KOPT-K1 (cell line): ENCODE data around the gene OR2T27.
"Not testable (repeated sequence)": the region's sequence is repeated elsewhere in the genome, so short reads cannot be mapped to it uniquely, and the experiment has no call there.

Experiments
- H3K27ac ChIP-seq: fragments of 200-600 bp; sonication (generic); 2 replicates; pipeline ENCODE4 v1.5.1; 2016; ENCODE audit warnings: antibody characterized with exemption, mild to moderate bottlenecking, low read depth, low read length; ENCODE audit not compliant: poor library complexity, severe bottlenecking
- H3K36me3 ChIP-seq: fragments of 200-600 bp; sonication (generic); 2 replicates; pipeline ENCODE4 v1.5.1; 2017; ENCODE audit warnings: antibody characterized with exemption, mild to moderate bottlenecking, low read length, moderate library complexity; ENCODE audit not compliant: insufficient read depth
- H3K9me3 ChIP-seq: fragments of 200-600 bp; sonication (generic); 2 replicates; pipeline ENCODE4 v1.5.1; 2017; ENCODE audit warnings: antibody characterized with exemption, low read length, mild to moderate bottlenecking; ENCODE audit not compliant: insufficient read depth, poor library complexity, severe bottlenecking

OR2T27 gene

DNA sequence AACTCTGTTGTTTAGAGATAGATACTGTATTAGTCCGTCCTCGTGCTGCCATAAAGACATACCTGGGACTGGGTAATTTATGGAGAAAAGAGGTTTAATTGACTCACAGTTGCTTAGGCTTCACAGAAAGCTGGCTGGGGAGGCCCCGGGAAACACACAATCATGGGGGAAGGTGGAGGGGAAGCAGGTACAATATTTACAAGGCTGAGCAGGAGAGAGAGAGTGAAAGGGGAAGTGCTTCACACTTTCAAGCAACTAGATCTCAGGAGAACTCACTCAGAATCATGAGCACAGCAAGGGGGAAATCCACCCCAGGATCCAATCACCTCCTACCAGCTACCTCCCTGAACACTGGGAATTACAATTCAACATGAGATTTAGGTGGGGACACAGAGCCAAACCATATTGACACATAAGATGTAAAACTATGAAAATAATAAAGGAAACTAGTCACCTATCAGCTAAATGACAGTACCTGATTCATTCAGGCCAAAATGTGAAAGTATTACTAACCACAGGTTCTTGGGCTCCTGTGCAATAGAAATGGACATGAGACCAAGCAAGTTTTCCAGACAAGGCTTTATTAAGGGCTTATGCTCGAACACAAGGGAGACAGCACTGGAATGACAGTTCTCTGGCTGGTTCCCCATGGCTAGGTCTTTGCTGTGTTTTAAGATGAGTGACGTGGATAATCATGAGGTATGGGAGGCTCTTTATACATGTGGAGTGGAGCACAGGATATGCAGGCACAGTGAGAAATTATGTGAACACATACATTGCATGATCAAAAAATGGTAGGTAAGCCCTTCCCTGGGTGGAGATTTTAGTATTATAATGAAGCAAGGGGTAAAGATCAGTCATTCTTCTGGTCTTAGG, 8.4 kb upstream of the OR2T27 start:
- not testable (repeated sequence) for H3K9me3 ChIP-seq, H3K36me3 ChIP-seq, H3K27ac ChIP-seq

DNA sequence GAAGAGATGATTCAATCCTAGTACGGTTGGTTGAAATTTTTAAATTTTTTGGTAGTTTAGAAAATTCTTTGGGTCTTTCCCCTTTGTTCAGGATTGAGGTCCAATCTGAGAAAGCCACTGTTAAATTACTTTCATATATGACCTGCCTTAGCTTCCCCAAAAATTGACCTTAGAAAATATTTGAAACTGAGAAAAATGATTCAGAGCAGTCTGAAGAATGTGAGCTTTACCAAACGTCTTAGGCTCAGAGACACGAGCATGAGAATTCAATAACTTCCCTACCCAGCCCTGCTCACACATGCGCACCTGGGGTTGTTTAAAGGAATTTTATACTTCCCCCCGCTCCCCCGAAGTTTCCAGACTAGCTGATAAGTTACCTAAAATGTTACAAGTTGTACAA, 1.5 kb upstream of the OR2T27 start:
- not testable (repeated sequence) for H3K9me3 ChIP-seq, H3K36me3 ChIP-seq, H3K27ac ChIP-seq

DNA sequence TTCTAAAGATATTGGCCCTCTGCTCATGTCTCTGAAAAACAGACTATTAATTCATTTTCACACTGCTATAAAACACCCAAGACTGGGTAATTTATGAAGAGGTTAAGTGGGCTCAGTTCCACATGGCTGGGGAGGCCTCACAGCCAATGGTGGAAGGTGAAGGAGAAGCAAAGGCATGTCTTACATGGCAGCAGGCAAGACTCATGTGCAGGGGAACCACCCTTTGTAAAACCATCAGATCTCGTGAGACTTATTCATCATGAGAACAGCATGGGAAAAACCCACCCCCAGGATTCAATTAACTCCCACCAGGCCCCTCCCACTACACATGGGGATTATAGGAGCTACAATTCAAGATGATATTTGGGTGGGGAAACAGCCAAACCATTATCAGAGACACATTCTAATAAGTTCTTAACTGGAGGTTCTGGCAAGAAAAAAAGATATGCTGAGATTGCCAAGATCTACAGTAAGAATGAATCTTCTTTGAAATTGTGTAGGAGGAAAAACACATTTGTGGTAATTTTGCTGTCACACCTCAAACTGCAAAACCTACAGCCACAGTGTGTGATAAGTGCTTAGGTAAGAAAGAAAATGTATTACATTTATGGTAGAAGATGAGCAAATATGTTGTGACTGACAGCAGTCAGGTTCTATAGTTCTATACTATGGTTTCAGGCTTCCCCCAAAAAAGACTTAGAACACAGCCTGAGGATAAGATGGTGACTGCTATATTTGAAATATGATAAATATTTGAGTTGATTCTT, 6.4 kb downstream of the OR2T27 start:
- H3K36me3 ChIP-seq = not testable (repeated sequence)

DNA sequence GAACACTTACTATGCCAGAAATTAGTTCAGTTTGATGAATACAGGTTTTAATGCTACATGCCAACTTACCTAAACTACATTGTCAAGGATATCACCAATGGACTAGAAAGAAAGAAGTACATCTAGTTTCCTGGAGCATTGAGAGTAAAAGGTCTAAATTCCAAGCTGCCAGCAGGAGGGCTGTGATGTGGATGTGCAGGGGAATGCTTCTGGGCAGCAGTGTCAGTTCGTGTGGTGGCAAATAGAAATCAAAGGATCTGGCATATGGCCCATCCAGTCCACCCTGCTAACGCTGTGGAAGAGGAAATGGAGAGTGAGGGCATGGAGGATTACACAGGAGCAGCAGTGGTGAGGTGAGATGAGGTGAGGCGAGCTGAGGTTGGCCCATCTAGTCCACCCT, 10.2 kb downstream of the OR2T27 start, which contains the start of gene OR2T35:
TSS of gene OR2T35 (minus strand) at position 101 of the 400 bp plus-strand sequence. CDS start 6,020 bp downstream, outside the sequence.
- not testable (repeated sequence) for H3K36me3 ChIP-seq, H3K9me3 ChIP-seq, H3K27ac ChIP-seq

More for the DNA sequence above, 6.4 kb downstream of the OR2T27 start:
- H3K27ac ChIP-seq, H3K9me3 ChIP-seq: not testable (repeated sequence)

DNA sequence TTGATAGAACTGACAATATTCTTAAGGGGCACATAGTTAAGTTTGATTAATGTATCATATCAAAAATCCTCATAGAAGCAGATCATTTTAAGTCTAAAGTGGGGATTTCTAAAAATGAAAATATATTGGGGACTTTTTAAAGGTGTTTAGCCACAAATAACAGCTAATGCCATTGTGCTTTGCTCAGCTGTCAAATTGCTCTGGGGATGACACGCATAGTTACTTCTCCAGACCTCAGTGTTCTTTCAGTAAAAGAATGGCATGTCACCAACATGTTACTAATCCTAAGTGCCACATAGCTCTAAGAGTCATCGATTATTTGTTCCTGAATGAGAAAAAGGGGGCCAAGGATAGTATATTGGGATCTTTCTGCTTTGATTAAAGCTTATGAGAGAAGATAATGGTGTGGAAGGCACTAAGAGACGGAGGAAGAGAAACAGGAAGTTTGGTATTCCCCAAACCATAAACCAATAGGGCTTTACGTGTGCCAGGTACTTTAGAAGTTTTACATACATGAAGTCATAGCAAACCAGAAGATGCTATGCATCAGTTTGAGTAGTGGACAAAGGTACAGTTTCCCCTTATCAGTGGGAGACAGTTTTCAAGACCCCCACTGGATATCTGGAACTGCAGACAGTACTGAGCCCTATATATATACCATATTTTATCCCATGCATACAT, 12.2 kb downstream of the OR2T27 start:
- not testable (repeated sequence) for H3K27ac ChIP-seq, H3K36me3 ChIP-seq, H3K9me3 ChIP-seq

DNA sequence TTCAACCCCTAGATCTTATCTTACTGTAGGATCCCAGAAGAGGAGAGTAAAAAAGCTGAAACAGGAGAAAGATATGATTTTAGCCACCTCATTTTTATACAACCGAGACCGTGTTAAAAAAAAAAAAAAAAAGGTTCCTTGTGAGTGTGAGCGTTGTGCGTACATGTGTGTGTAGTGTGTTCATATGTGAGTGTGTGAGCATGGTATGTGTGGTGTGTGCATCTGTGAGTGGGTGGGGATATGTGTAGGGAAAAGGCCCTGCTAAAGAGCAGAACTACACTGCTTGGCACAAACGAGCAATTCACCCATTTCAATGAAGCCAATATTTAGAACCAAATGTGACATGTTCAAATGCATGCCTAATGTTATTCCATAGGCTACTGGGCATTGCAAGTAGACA, 13.7 kb downstream of the OR2T27 start:
- H3K36me3 ChIP-seq, H3K9me3 ChIP-seq, H3K27ac ChIP-seq: not testable (repeated sequence)

DNA sequence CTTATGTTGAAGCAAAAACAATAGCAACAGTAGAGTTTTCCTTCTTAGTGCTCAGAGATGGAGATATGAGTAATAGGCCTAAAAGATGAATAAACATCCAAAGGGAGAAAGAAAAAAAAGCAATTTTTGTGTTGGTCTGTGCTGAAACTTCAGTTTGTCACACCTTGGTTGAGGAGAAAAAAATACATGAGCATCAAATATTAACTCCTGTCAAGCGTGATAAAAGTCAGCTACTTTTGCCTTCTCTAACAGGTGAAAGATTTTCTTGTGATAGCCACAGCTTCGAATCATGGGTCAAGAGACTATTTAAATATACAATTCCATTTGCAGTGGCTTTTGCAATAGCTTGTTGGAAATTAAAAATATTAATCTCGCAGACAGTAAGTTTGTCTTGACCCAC, 14.4 kb downstream of the OR2T27 start:
- not testable (repeated sequence) for H3K9me3 ChIP-seq, H3K27ac ChIP-seq

DNA sequence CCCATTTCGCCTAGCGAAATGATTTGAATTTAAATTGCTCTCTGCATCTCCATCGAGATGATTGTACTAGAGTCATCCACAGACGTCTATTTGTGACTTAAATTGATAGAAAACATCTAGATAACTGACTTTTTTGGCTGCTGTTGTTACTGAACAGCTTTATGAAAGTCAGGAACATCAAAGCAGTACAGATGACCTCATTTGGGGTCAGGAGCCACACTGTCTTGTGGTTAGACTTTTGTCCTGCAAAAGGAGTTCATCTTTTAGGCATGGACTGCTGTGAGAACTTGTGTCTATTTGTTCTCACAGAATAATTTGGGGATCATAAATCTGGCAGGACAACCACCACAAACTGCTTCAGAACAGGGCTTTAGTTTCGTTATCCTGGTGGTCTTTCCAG, 15.7 kb downstream of the OR2T27 start:
- not testable (repeated sequence) for H3K36me3 ChIP-seq, H3K9me3 ChIP-seq, H3K27ac ChIP-seq

More for the DNA sequence above, 14.4 kb downstream of the OR2T27 start:
- H3K36me3 ChIP-seq = not testable (repeated sequence)

DNA sequence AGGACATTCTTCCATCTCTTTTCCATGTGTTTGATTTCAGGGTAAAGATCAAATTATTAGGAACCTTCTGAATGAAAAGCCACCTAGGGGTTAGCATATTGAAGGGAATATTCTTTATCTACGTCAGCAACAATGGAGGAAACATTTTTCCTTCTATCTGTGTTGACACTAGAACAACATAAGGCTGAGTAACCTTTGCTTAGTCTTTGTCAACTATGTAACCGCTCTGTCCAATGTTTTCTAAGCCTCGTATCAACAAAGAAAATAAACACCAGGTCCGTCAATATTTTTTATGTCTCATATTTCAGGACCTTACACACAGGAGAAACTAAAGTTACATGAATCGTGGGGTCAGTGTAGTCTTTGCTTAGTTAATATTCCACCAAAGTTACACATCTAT, 18.7 kb downstream of the OR2T27 start:
- not testable (repeated sequence) for H3K27ac ChIP-seq, H3K36me3 ChIP-seq, H3K9me3 ChIP-seq

DNA sequence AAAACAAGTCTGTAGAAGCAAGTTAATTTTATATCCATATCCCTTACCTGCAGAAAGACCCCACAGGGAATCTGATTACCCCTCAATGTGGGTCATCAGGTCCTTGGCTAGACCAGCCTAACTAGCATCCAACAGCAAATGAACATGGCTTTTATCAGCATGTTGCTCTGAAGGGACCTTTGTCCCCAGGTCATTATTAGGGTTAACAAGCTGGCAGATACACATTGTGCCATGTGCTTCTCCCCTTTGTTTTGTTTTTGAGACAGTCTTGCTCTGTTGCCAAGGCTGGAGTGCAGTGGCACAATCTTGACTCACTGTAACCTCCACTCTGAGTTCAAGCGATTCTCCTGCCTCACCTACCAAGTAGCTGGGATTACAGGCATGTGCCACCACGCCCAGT, 20.3 kb downstream of the OR2T27 start, which contains the start of gene OR2T11:
TSS of gene OR2T11 (minus strand) at position 101 of the 400 bp plus-strand sequence. CDS start 7,963 bp downstream, outside the sequence.
- not testable (repeated sequence) for H3K36me3 ChIP-seq, H3K9me3 ChIP-seq, H3K27ac ChIP-seq

DNA sequence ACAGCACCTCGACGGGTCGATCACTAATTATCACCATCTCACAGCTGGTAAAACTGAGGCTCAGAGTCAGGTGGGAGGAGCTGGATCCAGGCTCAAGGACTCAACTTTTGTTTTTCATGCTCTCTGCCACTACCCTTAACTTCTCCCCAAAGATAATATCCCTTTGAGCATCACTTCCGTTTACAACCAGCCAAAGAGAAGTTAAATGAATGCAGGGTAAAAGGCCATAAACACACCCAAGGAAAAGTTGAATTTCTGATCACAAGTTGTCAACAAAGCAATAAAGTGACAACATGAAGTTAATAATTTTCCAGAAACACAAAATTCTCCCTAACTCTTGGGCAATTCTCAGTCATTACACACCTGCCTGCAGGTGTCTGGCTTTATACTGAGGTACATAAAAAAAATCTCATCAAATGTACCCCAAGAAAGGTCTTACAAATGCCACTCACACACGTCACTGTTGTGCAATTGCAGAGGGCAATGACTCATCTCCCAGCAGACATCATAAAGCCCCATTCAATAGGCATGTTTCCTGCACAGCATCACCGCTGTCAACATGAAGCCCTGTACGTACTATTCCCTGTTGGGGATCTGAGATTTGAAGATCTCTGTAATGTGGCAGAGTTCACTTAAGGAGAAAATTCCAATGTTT, 23.8 kb downstream of the OR2T27 start:
- H3K27ac ChIP-seq = no peak overlapping the region
- H3K36me3 ChIP-seq = no peaks in the 10 kb centered on the region
- H3K9me3 ChIP-seq = no peaks in the 10 kb centered on the region

DNA sequence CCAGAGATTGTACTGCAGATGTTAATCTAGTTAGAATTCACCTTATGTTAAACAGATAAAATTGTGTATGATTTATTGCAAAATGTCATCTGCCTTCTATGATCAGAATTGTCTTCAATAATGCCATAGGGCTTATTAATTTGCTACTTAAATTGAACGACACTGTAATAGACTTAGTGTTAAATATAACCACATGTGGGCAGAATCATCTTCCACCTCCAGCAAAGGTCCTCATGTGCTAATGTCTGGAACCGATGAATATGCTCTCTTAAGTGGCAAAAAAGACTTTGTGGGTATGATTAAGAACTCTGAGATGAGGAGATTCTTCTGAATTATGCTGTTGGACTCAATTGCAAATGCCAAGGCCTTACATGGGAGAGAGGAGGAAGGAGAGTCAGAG, 24.8 kb downstream of the OR2T27 start:
- H3K9me3 ChIP-seq = no peaks in the 10 kb centered on the region
- no peaks in the 10 kb centered on the region for H3K36me3 ChIP-seq
- H3K27ac ChIP-seq = no peak overlapping the region

DNA sequence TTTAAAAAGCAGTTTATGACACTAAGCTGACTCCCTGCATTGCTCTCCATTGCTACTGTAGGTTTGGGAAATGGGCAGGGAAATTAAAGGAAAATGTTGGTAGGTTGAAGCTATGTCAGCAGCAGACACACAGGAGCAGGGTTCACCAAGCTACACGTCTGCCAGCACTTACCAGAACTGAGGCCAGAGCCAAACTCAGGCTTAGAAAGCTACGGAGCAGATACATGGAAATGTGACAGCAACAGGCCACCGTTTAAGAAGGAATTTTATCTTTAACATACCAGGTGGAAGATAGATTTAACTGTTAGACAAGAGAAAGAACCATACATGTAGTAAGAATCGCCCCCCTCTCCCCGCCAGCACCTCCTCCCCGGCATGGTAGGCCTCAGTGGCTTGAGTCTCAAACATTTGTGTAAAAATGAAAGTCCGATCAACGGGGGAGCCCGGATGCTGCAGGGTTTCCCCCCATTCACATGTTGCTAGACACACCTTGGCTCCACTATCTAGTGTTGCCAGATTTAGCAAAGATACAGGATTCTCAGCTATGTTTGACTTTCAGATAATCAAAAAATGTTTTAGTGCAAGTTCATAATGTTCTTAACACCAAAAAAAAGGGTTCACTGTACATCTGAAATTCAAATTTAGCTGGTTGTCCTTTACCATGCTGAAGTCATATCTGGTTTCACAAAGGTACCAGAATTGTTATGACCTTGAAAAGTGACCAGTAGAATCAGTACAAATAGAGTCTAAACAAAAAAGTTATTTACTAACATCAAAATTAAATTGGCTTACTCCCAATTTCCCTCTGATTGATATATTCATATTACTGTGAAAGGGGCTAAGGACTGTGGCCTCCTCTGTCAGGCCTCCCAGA, 27.1 kb downstream of the OR2T27 start:
- Histone ChIP-seq H3K36me3 (no peaks in the 10 kb centered on the region), H3K27ac (no peak overlapping the region), H3K9me3 (no peaks in the 10 kb centered on the region)

DNA sequence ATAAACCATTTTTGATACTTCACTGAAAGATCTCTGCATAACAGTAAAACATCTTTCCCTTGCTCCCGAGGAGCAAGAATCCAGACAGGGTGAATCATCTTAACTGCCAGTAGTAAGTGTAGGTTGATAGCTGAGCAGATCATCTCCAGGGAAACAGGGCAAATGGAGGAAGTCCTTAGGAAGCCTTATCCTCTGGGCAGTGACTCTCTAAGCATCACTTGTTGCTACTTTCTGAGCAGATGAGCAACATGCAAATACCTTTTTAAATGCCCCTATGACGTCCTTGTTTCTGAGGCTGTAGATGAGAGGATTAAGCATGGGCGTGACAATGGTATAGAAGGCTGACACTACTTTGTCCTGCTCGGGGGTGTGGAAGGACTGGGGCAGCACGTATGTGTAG, 29.4 kb downstream of the OR2T27 start:
- H3K9me3 ChIP-seq = no peaks in the 10 kb centered on the region
- no peak overlapping the region for H3K27ac ChIP-seq
- H3K36me3 ChIP-seq = no peaks in the 10 kb centered on the region
